Ascending aorta (tissue), 2 donors: ENCODE results near the gene CBLIF. TPM values are rescaled to one million over a fixed set of nuclear protein-coding genes. Genes with fewer than 3 reads are reported as not detected.
"Not testable (repeated sequence)": the region's sequence is repeated elsewhere in the genome, so short reads cannot be mapped to it uniquely, and the experiment has no call there.

Experiments used
- DNase-seq, 2 donors: peaks; one replicate each; pipeline ENCODE4 v3.0.0-alpha.2; 2019; ENCODE audit warnings: low spot score in 2 of 2
- H3K27ac ChIP-seq, 2 donors: fragments of 200-600 bp; sonication (generic); one replicate each; pipeline ENCODE4 v1.5.1; 2016 to 2017; ENCODE audit warnings: mild to moderate bottlenecking in 1 of 2
- H3K27me3 ChIP-seq: fragments of 200-600 bp; sonication (generic); one replicate; pipeline ENCODE4 v1.5.1; 2017
- H3K36me3 ChIP-seq, 2 donors: fragments of 200-600 bp; sonication (generic); one replicate each; pipeline ENCODE4 v1.5.1; 2016
- H3K4me1 ChIP-seq, 2 donors: fragments of 200-600 bp; sonication (generic); one replicate each; pipeline ENCODE4 v1.5.1; 2016 to 2017; ENCODE audit warnings: mild to moderate bottlenecking in 1 of 2
- H3K4me3 ChIP-seq, 2 donors: fragments of 200-600 bp; sonication (generic); one replicate each; pipeline ENCODE4 v1.5.1; 2016 to 2017; ENCODE audit warnings: mild to moderate bottlenecking in 1 of 2
- H3K9me3 ChIP-seq, 2 donors: fragments of 200-600 bp; sonication (generic); one replicate each; pipeline ENCODE4 v1.5.1; 2016
- CTCF ChIP-seq, 3 experiments: fragments of 200-600 bp in 2 of 3; fragments of 450-650 bp in 1 of 3; sonication (generic) in 2 of 3; IDR thresholded peaks; one replicate each; pipeline ENCODE4 v1.5.1; 2016 to 2019; ENCODE audit warnings: antibody characterized with exemption in 3 of 3, mild to moderate bottlenecking in 1 of 3, moderate library complexity in 1 of 3
- intact Hi-C: fragments of 100-400 bp; cut with DNase I; formaldehyde crosslinking; loops from one replicate; pipeline ENCODE4 v1.15.1; 2023
- total RNA-seq: library from RNA; depleted of rRNA; stranded (reverse); fragments of >200 nt; gene quantifications from one replicate; pipeline ENCODE4 v1.1.0, GENCODE V29; 2016

Gene CBLIF
- total RNA-seq, 1 donor from 2014 or later, result 2.6 TPM

- TF ChIP-seq CTCF (IDR thresholded peaks at IDR 0.05), result no peak
- Histone ChIP-seq H3K4me1 (no peaks in the 10 kb centered on the region), H3K27me3 (no peaks in the 10 kb centered on the region), H3K9me3 (no peaks in the 10 kb centered on the region), H3K27ac (no peak overlapping the region), H3K4me3 (no peak overlapping the region), H3K36me3 (peaks cover 33 to 83% of the 10 kb centered on the region in 2 donors)
- intact Hi-C loops, result no loop called here
- no peak for DNase-seq
These were observed 52.8 kb downstream of the CBLIF start for GRCh38 chr11:59792507-59792906.

GRCh38 chr11:59791639-59792038 lies 53.7 kb downstream of the CBLIF start:
- Histone ChIP-seq H3K27me3 (no peaks in the 10 kb centered on the region), H3K4me3 (no peak overlapping the region), H3K36me3 (peaks cover 28 to 80% of the 10 kb centered on the region in 2 donors), H3K27ac (no peak overlapping the region), H3K9me3 (no peaks in the 10 kb centered on the region), H3K4me1 (peaks cover 0 to 5% of the 10 kb centered on the region in 2 donors)
- no peak for TF ChIP-seq CTCF (IDR thresholded peaks at IDR 0.05)
- no peak for DNase-seq
- intact Hi-C loops, result no loop called here

- H3K36me3 ChIP-seq, result peaks cover 0 to 41% of the 10 kb centered on the region in 2 donors
- no peak for TF ChIP-seq CTCF (IDR thresholded peaks at IDR 0.05)
- intact Hi-C loops, result no loop called here
These were observed 57.5 kb downstream of the CBLIF start for GRCh38 chr11:59787816-59788215.

GRCh38 chr11:59787255-59787588 lies 58.1 kb downstream of the CBLIF start:
- no peak overlapping the region for H3K4me3 ChIP-seq
- H3K9me3 ChIP-seq, result no peaks in the 10 kb centered on the region
- peak overlapping the region; percentile 5 to 43 for H3K27ac ChIP-seq
- intact Hi-C loops, result no loop called here
- H3K4me1 ChIP-seq, result peaks cover 0 to 8% of the 10 kb centered on the region in 2 donors
- no peak for DNase-seq
- peaks cover 0 to 36% of the 10 kb centered on the region in 2 donors for H3K36me3 ChIP-seq
- no peak for TF ChIP-seq CTCF (IDR thresholded peaks at IDR 0.05)
- no peaks in the 10 kb centered on the region for H3K27me3 ChIP-seq

More at GRCh38 chr11:59787816-59788215, 57.5 kb downstream of the CBLIF start:
- no peak overlapping the region for H3K27ac ChIP-seq
- no peaks in the 10 kb centered on the region for H3K27me3 ChIP-seq
- DNase-seq, result no peak
- no peak overlapping the region for H3K4me3 ChIP-seq
- H3K4me1 ChIP-seq, result peaks cover 0 to 8% of the 10 kb centered on the region in 2 donors
- no peaks in the 10 kb centered on the region for H3K9me3 ChIP-seq

GRCh38 chr11:59785818-59786217 lies 59.5 kb downstream of the CBLIF start:
- H3K36me3 ChIP-seq, result peaks cover 0 to 22% of the 10 kb centered on the region in 2 donors
- no peak overlapping the region for H3K4me3 ChIP-seq
- no peak overlapping the region for H3K27ac ChIP-seq
- no peak for TF ChIP-seq CTCF (IDR thresholded peaks at IDR 0.05)
- H3K9me3 ChIP-seq, result no peaks in the 10 kb centered on the region
- intact Hi-C loops, result no loop called here
- peaks cover 0 to 8% of the 10 kb centered on the region in 2 donors for H3K4me1 ChIP-seq
- H3K27me3 ChIP-seq, result no peaks in the 10 kb centered on the region
- DNase-seq, result no peak

- H3K36me3 ChIP-seq, H3K4me1 ChIP-seq, H3K27ac ChIP-seq, DNase-seq, intact Hi-C loops, H3K27me3 ChIP-seq, H3K4me3 ChIP-seq, H3K9me3 ChIP-seq: not testable (repeated sequence)
These were observed 60.9 kb downstream of the CBLIF start for GRCh38 chr11:59784441-59784840.
